Stimulated activated CD8-positive, alpha-beta memory T cell treated with anti-CD3 and anti-CD28 coated beads, Interleukin-4, amount 100 ng/mL, for 48 hours (primary cell): ENCODE results near the gene USP20.

Source experiments
- DNase-seq: peaks from one replicate; pipeline ENCODE4 v3.0.0-alpha.2; 2020

The USP20 gene

GRCh38 chr9:129921905-129922304, 86.6 kb downstream of the USP20 start:
- DNase-seq, result no peak

GRCh38 chr9:129923589-129923988, 88.3 kb downstream of the USP20 start:
- no peak for DNase-seq

- DNase-seq, result no peak
Measured at GRCh38 chr9:129929496-129930125, 94.4 kb downstream of the USP20 start.

- DNase-seq, result no peak
Measured at GRCh38 chr9:129930743-129931142, 95.5 kb downstream of the USP20 start.
